GM06990 (cell line): ENCODE measurements around the gene MCFD2.
"Not testable (repeated sequence)": the region's sequence is repeated elsewhere in the genome, so short reads cannot be mapped to it uniquely, and the experiment has no call there.

Experiments
- DNase-seq: peaks from one replicate; pipeline ENCODE4 v3.0.0-alpha.2; 2011; ENCODE audit not compliant: insufficient read length; ENCODE audit errors: extremely low read depth
- H3K27me3 ChIP-seq: replicated peaks from 2 replicates; pipeline ENCODE4 v1.6.0; 2011; ENCODE audit warnings: low read length; ENCODE audit not compliant: control insufficient read depth, insufficient read depth
- H3K36me3 ChIP-seq: 2 replicates; pipeline ENCODE4 v1.5.1; 2011; ENCODE audit warnings: low read length; ENCODE audit not compliant: control insufficient read depth, insufficient read depth
- H3K4me3 ChIP-seq: replicated peaks from 2 replicates; pipeline ENCODE4 v1.5.1; 2011; ENCODE audit warnings: low read depth, mild to moderate bottlenecking, control low read depth, low read length
- CTCF ChIP-seq: IDR thresholded peaks from 2 replicates; pipeline ENCODE4 v1.5.1; 2011; ENCODE audit warnings: low read length, control low read depth, mild to moderate bottlenecking, inconsistent platforms; ENCODE audit not compliant: insufficient read depth, poor library complexity, severe bottlenecking

The MCFD2 gene

GRCh38 chr2:46877619-46878113 is 37.9 kb downstream of the MCFD2 start:
- no peak for TF ChIP-seq CTCF
- Histone ChIP-seq H3K4me3 (no peak overlapping the region), H3K27me3 (no peaks in the 10 kb centered on the region; the same call in none of the 2 replicates), H3K36me3 (no peaks in the 10 kb centered on the region)
- DNase-seq, result no peak

GRCh38 chr2:46876741-46877384 is 38.7 kb downstream of the MCFD2 start:
- peak; percentile 10 for TF ChIP-seq CTCF

GRCh38 chr2:46875962-46876689 is 39.5 kb downstream of the MCFD2 start:
- not testable (repeated sequence) for H3K27me3 ChIP-seq, H3K4me3 ChIP-seq, H3K36me3 ChIP-seq, DNase-seq

More at GRCh38 chr2:46876741-46877384, 38.7 kb downstream of the MCFD2 start:
- Histone ChIP-seq H3K27me3 (no peaks in the 10 kb centered on the region; the same call in 1 of the 2 replicates), H3K36me3 (no peaks in the 10 kb centered on the region), H3K4me3 (no peak overlapping the region)
- DNase-seq, result no peak

- Histone ChIP-seq H3K36me3 (no peaks in the 10 kb centered on the region), H3K4me3 (no peak overlapping the region), H3K27me3 (no peaks in the 10 kb centered on the region)
- DNase-seq, result no peak
- TF ChIP-seq CTCF, result no peak
Observed at GRCh38 chr2:46875226-46875899, 40.2 kb downstream of the MCFD2 start.

GRCh38 chr2:46874236-46874929 is 41.2 kb downstream of the MCFD2 start:
- no peaks in the 10 kb centered on the region for H3K27me3 ChIP-seq

More at GRCh38 chr2:46874236-46874929, 41.2 kb downstream of the MCFD2 start:
- no peak for TF ChIP-seq CTCF
- Histone ChIP-seq H3K4me3 (no peak overlapping the region), H3K36me3 (no peaks in the 10 kb centered on the region)
- DNase-seq, result no peak
